ENCODE data around the gene TNFRSF18.
A peak's percentile ranks its signal among the peaks of the same experiment; 100 is the strongest.

TNFRSF18 gene

GRCh38 chr1:1153874-1154273 lies 52.5 kb downstream of the TNFRSF18 start:
- H3K4me3 ChIP-seq (replicated peaks; ENCODE audit: low read depth, low read length) = no peak overlapping the region
- no peak for TF ChIP-seq CTCF (IDR thresholded peaks at IDR 0.05; ENCODE audit: low read length, missing control alignments)
- DNase-seq (ENCODE audit: low read depth) = peak; percentile 18
